Esophagus squamous epithelium (tissue), 5 donors: Measurements from ENCODE around the gene TDRD7. TPM values are rescaled to one million over a fixed set of nuclear protein-coding genes. Genes with fewer than 3 reads are reported as not detected.

Experiments used
- DNase-seq: peaks from one replicate; lab custom pipeline; 2025; lab: John Stamatoyannopoulos, UW
- H3K27ac ChIP-seq, 4 donors: fragments of 200-600 bp; sonication (generic); one replicate each; pipeline ENCODE4 v1.5.1; 2016 to 2019; ENCODE audit warnings: mild to moderate bottlenecking in 1 of 4
- H3K27me3 ChIP-seq, 4 donors: fragments of 200-600 bp; sonication (generic); 1 replicate in 3 of 4; 2 replicates in 1 of 4; pipeline versions ENCODE4 v1.5.1 to v1.6.0; 2017 to 2021; ENCODE audit warnings: antibody characterized with exemption in 1 of 4
- H3K36me3 ChIP-seq, 3 donors: fragments of 200-600 bp; sonication (generic); one replicate each; pipeline ENCODE4 v1.5.1; 2016 to 2019
- H3K4me1 ChIP-seq, 3 donors: fragments of 200-600 bp; sonication (generic); one replicate each; pipeline ENCODE4 v1.5.1; 2017 to 2019
- H3K4me3 ChIP-seq, 4 donors: fragments of 200-600 bp; sonication (generic); 1 replicate in 3 of 4; 2 replicates in 1 of 4; pipeline ENCODE4 v1.5.1; 2016 to 2019; ENCODE audit warnings: mild to moderate bottlenecking in 2 of 4, moderate library complexity in 1 of 4
- H3K9me3 ChIP-seq, 3 donors: fragments of 200-600 bp; sonication (generic); one replicate each; pipeline ENCODE4 v1.5.1; 2016 to 2019
- POLR2A ChIP-seq, 4 donors: fragments of 450-650 bp; IDR thresholded peaks; one replicate each; pipeline ENCODE4 v1.6.1; 2017; ENCODE audit warnings: antibody characterized with exemption in 4 of 4, mild to moderate bottlenecking in 4 of 4, moderate library complexity in 3 of 4
- whole genome bisulfite sequencing, 2 donors: methylation state at CpG; one replicate each; pipeline ENCODE4 v1.1.5; 2018; 5-methylcytosine and 5-hydroxymethylcytosine counted together
- intact Hi-C: fragments of 100-400 bp; cut with DNase I; formaldehyde crosslinking; loops from one replicate; pipeline ENCODE4 v1.15.0; 2022
- total RNA-seq, 4 donors: library from RNA; depleted of rRNA; stranded (reverse); fragments of >200 nt; gene quantifications; one replicate each; pipeline ENCODE4 v1.1.0, GENCODE V29; 2016
- TF ChIP-seq, protein P1 (sequence below), 6 experiments: fragments of 450-650 bp in 4 of 6; fragments of 200-600 bp in 2 of 6; sonication (generic) in 2 of 6; IDR thresholded peaks; one replicate each; pipeline ENCODE4 v1.5.1; 2016 to 2019; ENCODE audit warnings: antibody characterized with exemption in 6 of 6, mild to moderate bottlenecking in 4 of 6, moderate library complexity in 4 of 6
- donor health status: DM: yes; HTN: yes; CAD: no.

Gene TDRD7
- total RNA-seq, 4 donors from 2014 or later = 7.7 to 11.3 (median 10.2) TPM

DNA sequence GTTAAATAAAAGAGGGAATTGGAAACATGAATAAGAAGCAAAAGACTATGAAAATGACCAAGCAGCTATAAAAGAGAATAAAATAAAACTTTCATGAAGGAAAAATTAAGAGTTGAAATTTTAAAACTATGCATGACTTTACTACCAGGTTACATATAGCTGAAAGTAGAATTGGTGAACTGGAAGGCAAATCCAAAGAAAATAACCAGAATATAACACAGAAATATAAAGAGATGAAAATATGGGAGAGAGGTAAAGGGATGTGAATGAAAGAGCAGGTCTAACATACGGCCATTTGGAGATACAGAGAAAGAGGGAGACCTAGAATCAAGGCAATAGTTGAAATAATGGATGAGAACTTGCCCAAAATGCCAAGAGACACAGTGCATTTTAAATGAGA is 42.9 kb upstream of the TDRD7 start:
- no peak overlapping the region for H3K27ac ChIP-seq
- no peaks in the 10 kb centered on the region for H3K4me1 ChIP-seq
- no peak for DNase-seq
- H3K27me3 ChIP-seq = no peaks in the 10 kb centered on the region
- H3K4me3 ChIP-seq = no peak overlapping the region
- 88 to 92% methylated on average over 1 of the region's 1 CpG for WGBS, 2 donors
- intact Hi-C loops = no loop called here
- H3K9me3 ChIP-seq = no peaks in the 10 kb centered on the region
- TF ChIP-seq, protein P1, sequence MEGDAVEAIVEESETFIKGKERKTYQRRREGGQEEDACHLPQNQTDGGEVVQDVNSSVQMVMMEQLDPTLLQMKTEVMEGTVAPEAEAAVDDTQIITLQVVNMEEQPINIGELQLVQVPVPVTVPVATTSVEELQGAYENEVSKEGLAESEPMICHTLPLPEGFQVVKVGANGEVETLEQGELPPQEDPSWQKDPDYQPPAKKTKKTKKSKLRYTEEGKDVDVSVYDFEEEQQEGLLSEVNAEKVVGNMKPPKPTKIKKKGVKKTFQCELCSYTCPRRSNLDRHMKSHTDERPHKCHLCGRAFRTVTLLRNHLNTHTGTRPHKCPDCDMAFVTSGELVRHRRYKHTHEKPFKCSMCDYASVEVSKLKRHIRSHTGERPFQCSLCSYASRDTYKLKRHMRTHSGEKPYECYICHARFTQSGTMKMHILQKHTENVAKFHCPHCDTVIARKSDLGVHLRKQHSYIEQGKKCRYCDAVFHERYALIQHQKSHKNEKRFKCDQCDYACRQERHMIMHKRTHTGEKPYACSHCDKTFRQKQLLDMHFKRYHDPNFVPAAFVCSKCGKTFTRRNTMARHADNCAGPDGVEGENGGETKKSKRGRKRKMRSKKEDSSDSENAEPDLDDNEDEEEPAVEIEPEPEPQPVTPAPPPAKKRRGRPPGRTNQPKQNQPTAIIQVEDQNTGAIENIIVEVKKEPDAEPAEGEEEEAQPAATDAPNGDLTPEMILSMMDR (IDR thresholded peaks at IDR 0.05) = no peak
- TF ChIP-seq POLR2A (IDR thresholded peaks at IDR 0.05) = no peak
- H3K36me3 ChIP-seq = peaks cover 0 to 80% (median 0%) of the 10 kb centered on the region in 3 donors

DNA sequence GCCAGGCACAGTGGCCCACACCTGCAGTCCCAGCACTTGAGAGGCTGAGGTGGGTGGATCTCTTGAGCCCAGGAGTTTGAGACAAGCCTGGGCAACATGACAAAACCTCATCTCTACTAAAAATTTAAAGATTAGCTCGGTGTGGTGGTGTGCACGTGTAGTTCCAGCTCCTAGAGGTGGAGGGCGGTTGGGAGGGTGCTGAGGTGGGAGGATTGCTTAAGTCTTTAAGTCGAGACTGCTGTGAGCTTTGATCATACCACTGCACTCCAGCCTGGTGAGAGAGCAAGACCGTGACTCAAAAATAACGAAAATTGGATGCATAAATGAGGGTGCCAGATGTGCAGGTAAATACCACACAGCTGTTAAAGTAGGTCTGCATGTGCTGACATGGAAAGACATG is 39.3 kb upstream of the TDRD7 start:
- TF ChIP-seq, protein P1 (IDR thresholded peaks at IDR 0.05) = no peak
- TF ChIP-seq POLR2A (IDR thresholded peaks at IDR 0.05) = no peak
- Histone ChIP-seq H3K27ac (no peak overlapping the region), H3K9me3 (no peaks in the 10 kb centered on the region), H3K4me1 (no peaks in the 10 kb centered on the region), H3K36me3 (peaks cover 0 to 82% (median 0%) of the 10 kb centered on the region in 3 donors), H3K4me3 (no peak overlapping the region), H3K27me3 (no peaks in the 10 kb centered on the region)
- WGBS, 2 donors = 46 to 48% methylated on average over 6 of the region's 6 CpGs
- intact Hi-C loops = no loop called here
- DNase-seq = no peak

DNA sequence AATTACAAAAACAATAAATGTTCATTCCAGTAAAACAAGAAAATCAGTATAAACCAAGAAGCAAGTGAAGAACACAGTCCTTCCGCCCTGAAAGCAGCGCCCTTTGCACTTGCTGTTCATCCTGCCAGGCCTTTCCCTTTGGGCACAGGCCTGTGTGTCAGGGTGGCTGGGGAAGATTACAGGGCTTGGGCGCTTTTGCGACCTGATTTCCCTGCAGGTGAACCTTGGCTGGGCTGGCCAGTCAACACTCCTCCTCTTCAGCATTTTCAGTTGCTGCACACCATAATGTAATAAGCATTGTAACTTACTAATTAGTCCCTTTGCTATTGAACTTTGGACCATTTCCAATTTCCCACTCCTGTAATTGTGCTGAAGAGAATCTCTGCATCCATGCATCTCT is 38.6 kb upstream of the TDRD7 start:
- Histone ChIP-seq H3K4me1 (no peaks in the 10 kb centered on the region), H3K27me3 (no peaks in the 10 kb centered on the region), H3K27ac (no peak overlapping the region), H3K9me3 (no peaks in the 10 kb centered on the region), H3K4me3 (no peak overlapping the region), H3K36me3 (peaks cover 0 to 81% (median 0%) of the 10 kb centered on the region in 3 donors)
- WGBS, 2 donors = 84 to 99% methylated on average over 4 of the region's 4 CpGs
- intact Hi-C loops = no loop called here
- no peak for DNase-seq
- TF ChIP-seq, protein P1 (IDR thresholded peaks at IDR 0.05) = no peak
- no peak for TF ChIP-seq POLR2A (IDR thresholded peaks at IDR 0.05)

DNA sequence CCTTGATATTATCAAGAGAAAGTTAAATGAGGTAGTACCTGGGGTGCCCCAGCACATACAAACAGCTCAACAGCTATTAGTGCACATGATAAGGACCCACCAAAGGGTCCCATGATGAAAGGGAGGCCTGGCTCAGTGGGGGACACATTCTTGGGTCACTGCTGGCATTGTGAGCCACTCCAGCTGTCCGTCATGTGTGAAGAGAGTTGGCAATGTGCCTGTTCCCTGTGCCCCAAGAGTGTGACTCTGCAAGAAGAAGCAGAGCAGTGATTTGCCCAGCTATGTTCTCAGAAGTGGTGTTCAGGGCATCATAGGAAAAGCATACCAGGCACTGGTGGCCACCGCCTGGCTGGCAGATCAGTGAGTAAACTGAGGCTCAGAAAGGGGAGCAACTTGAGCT is 37.1 kb upstream of the TDRD7 start:
- Histone ChIP-seq H3K27ac (no peak overlapping the region), H3K27me3 (no peaks in the 10 kb centered on the region), H3K36me3 (peaks cover 0 to 76% (median 0%) of the 10 kb centered on the region in 3 donors), H3K9me3 (no peaks in the 10 kb centered on the region), H3K4me3 (no peak overlapping the region), H3K4me1 (no peaks in the 10 kb centered on the region)
- intact Hi-C loops = no loop called here
- no peak for DNase-seq
- TF ChIP-seq POLR2A (IDR thresholded peaks at IDR 0.05) = no peak
- TF ChIP-seq, protein P1 (IDR thresholded peaks at IDR 0.05) = no peak
- 92 to 94% methylated on average over 2 of the region's 2 CpGs for WGBS, 2 donors

DNA sequence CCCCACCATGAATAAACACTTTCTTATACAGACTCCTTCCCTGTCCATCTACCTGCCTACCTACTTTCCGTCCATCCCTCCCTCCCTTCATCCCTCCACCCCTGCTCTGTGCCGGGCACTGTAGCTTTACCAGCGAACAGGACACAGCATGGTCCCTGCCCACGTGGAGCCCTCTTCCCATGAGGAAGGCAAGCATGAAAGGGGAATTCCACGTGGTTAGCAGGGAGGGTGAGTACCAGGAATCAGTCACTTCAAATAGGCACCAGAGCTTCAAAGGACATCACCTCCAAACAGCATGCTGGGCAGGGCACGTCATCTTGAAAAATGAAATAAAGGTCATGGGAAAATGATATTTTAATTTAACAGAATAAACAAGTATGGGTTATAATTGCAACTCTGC is 35.0 kb upstream of the TDRD7 start:
- Histone ChIP-seq H3K9me3 (no peaks in the 10 kb centered on the region), H3K27me3 (no peaks in the 10 kb centered on the region), H3K4me3 (no peak overlapping the region), H3K27ac (no peak overlapping the region), H3K36me3 (peaks cover 0 to 58% (median 0%) of the 10 kb centered on the region in 3 donors), H3K4me1 (no peaks in the 10 kb centered on the region)
- TF ChIP-seq POLR2A (IDR thresholded peaks at IDR 0.05) = no peak
- TF ChIP-seq, protein P1 (IDR thresholded peaks at IDR 0.05) = no peak
- 59 to 71% methylated on average over 6 of the region's 6 CpGs for WGBS, 2 donors
- no peak for DNase-seq
- intact Hi-C loops = no loop called here
